IMR-90 (cell line): ENCODE measurements around the gene ASCL5. TPM values are rescaled to one million over a fixed set of nuclear protein-coding genes. Genes with fewer than 3 reads are reported as not detected.

Experiments
- ATAC-seq: fragments of 200-7000 bp; cut with Tn5 transposase; 2 replicates; pipeline ENCODE4 v1.9.1; 2020; ENCODE audit warnings: low read depth, mild to moderate bottlenecking, moderate library complexity
- BruUV-seq: library from RNA; stranded (reverse); fragments of 400-500 nt; replicated peaks from 2 replicates; lab custom pipeline; 2021; lab: Mats Ljungman, UMichigan
- CTCF ChIA-PET: fragments of 300-600 bp; formaldehyde crosslinking; extraction: SDS; loops from one replicate; lab custom pipeline; 2021; ENCODE audit warnings: antibody characterized with exemption; lab: Yijun Ruan, JAX
- POLR2A ChIA-PET: fragments of 300-600 bp; sonication (Branson Sonifier 250); formaldehyde crosslinking; loops from one replicate; lab custom pipeline; 2022; ENCODE audit warnings: antibody characterized with exemption; ENCODE audit not compliant: unreplicated experiment; lab: Charles Lee
- DNase-seq: peaks from one replicate; pipeline ENCODE4 v3.0.0; 2013
- H2AFZ ChIP-seq: replicated peaks from 2 replicates; pipeline ENCODE3; 2013; ENCODE audit warnings: low read length, mild to moderate bottlenecking; ENCODE audit not compliant: poor library complexity
- H2AK5ac ChIP-seq: 2 replicates; pipeline ENCODE4 v1.6.1; 2013; ENCODE audit warnings: low read depth, low read length, inconsistent platforms
- H2AK9ac ChIP-seq: replicated peaks from 2 replicates; pipeline ENCODE3; 2013; ENCODE audit warnings: mild to moderate bottlenecking, low read depth, low read length, moderate library complexity; ENCODE audit not compliant: poor library complexity
- H2BK120ac ChIP-seq: 2 replicates; pipeline ENCODE4 v1.6.1; 2013; ENCODE audit warnings: low read depth, low read length, inconsistent platforms
- H2BK15ac ChIP-seq: 3 replicates; pipeline ENCODE4 v1.6.1; 2013; ENCODE audit warnings: low read depth, low read length, inconsistent platforms
- H2BK20ac ChIP-seq: 2 replicates; pipeline ENCODE4 v1.6.1; 2013; ENCODE audit warnings: low read depth, mild to moderate bottlenecking, inconsistent platforms, low read length, moderate library complexity
- H2BK5ac ChIP-seq: 2 replicates; pipeline ENCODE4 v1.6.1; 2013; ENCODE audit warnings: mild to moderate bottlenecking, low read depth, low read length, inconsistent platforms; ENCODE audit not compliant: poor library complexity, severe bottlenecking
- H3K14ac ChIP-seq: replicated peaks from 2 replicates; pipeline ENCODE4 v1.6.1; 2013; ENCODE audit warnings: low read depth, low read length, inconsistent platforms
- H3K18ac ChIP-seq: 2 replicates; pipeline ENCODE4 v1.6.1; 2013; ENCODE audit warnings: low read depth, low read length, control low read depth
- H3K23ac ChIP-seq: 2 replicates; pipeline ENCODE4 v1.6.1; 2013; ENCODE audit warnings: low read depth, low read length, inconsistent platforms
- H3K27ac ChIP-seq: 2 replicates; pipeline ENCODE4 v1.5.1; 2013; ENCODE audit warnings: mild to moderate bottlenecking, control low read depth, low read length; ENCODE audit not compliant: insufficient read depth
- H3K27me3 ChIP-seq: 2 replicates; pipeline ENCODE4 v1.6.1; 2013; ENCODE audit warnings: low read length; ENCODE audit not compliant: control insufficient read depth, insufficient read depth
- H3K36me3 ChIP-seq: 2 replicates; pipeline ENCODE4 v1.6.1; 2013; ENCODE audit warnings: low read length, mixed read lengths; ENCODE audit not compliant: control insufficient read depth, insufficient read depth
- H3K4ac ChIP-seq: 2 replicates; pipeline ENCODE4 v1.6.1; 2013; ENCODE audit warnings: low read depth, low read length, inconsistent platforms
- H3K4me1 ChIP-seq: 2 replicates; pipeline ENCODE4 v1.6.1; 2013; ENCODE audit warnings: low read length, mixed read lengths; ENCODE audit not compliant: control insufficient read depth, insufficient read depth
- H3K4me2 ChIP-seq: 2 replicates; pipeline ENCODE4 v1.6.1; 2013; ENCODE audit warnings: low read depth, mild to moderate bottlenecking, control low read depth, low read length, moderate library complexity
- H3K4me3 ChIP-seq: 2 replicates; pipeline ENCODE4 v1.5.1; 2013; ENCODE audit warnings: low read depth, mild to moderate bottlenecking, control low read depth, low read length, moderate library complexity; ENCODE audit not compliant: insufficient read depth
- H3K56ac ChIP-seq: 2 replicates; pipeline ENCODE4 v1.6.1; 2013; ENCODE audit warnings: low read length, inconsistent platforms; ENCODE audit not compliant: insufficient read depth; ENCODE audit errors: extremely low read depth
- H3K79me1 ChIP-seq, 2 experiments: 2 replicates each; pipeline ENCODE4 v1.6.1; 2013; ENCODE audit warnings: low read length in 2 of 2, inconsistent platforms in 1 of 2, low read depth in 1 of 2
- H3K9ac ChIP-seq: 2 replicates; pipeline ENCODE4 v1.6.1; 2013; ENCODE audit warnings: low read depth, low read length, control low read depth
- H3K9me1 ChIP-seq: 2 replicates; pipeline ENCODE4 v1.6.1; 2013; ENCODE audit warnings: low read length, inconsistent platforms; ENCODE audit not compliant: insufficient read depth
- H3K9me3 ChIP-seq: 2 replicates; pipeline ENCODE4 v1.6.1; 2013; ENCODE audit warnings: low read length; ENCODE audit not compliant: control insufficient read depth, insufficient read depth
- H4K20me1 ChIP-seq: 2 replicates; pipeline ENCODE4 v1.6.1; 2013; ENCODE audit warnings: low read length, inconsistent platforms; ENCODE audit not compliant: insufficient read depth
- H4K5ac ChIP-seq: 2 replicates; pipeline ENCODE4 v1.6.1; 2013; ENCODE audit warnings: mild to moderate bottlenecking, low read depth, low read length, control low read depth
- H4K8ac ChIP-seq, 2 experiments: 2 replicates each; pipeline ENCODE4 v1.6.1; 2013; ENCODE audit warnings: low read depth in 2 of 2, low read length in 2 of 2, control low read depth in 1 of 2, inconsistent platforms in 1 of 2
- H4K91ac ChIP-seq: 2 replicates; pipeline ENCODE4 v1.6.1; 2013; ENCODE audit warnings: low read depth, low read length, inconsistent platforms; ENCODE audit not compliant: insufficient read depth
- CEBPB ChIP-seq: IDR thresholded peaks from 2 replicates; pipeline ENCODE4 v1.6.1; 2012; ENCODE audit warnings: low read depth, low read length, improper control_type of control experiment
- MAFK ChIP-seq: IDR thresholded peaks from 2 replicates; pipeline ENCODE4 v1.6.1; 2012; ENCODE audit warnings: low read depth, low read length, improper control_type of control experiment
- POLR2A ChIP-seq: IDR thresholded peaks from 2 replicates; pipeline ENCODE4 v1.6.1; 2012; ENCODE audit warnings: mild to moderate bottlenecking, low read depth, low read length
- SMC3 ChIP-seq: fragments of 150-350 bp; IDR thresholded peaks from 2 replicates; pipeline ENCODE4 v1.6.1; 2016; ENCODE audit warnings: low read depth, mild to moderate bottlenecking, antibody characterized with exemption, low read length, moderate library complexity
- WGBS, 2 experiments: methylation state at CpG; one replicate each; pipeline versions ENCODE4 v1.1.5 to v1.1.7; 2013; ENCODE audit warnings: missing lambda C conversion rate in 2 of 2; ENCODE audit not compliant: insufficient read length in 1 of 2; ENCODE audit errors: extremely low coverage in 2 of 2; 5-methylcytosine and 5-hydroxymethylcytosine counted together
- dilution Hi-C: fragments of 300-500 bp; cut with HindIII; formaldehyde crosslinking; loops from one replicate; pipeline ENCODE4 v1.14.3; 2018; ENCODE audit warnings: low sequenced_read_pairs; ENCODE audit not compliant: unreplicated experiment
- in situ Hi-C: fragments of 300-500 bp; cut with MboI; formaldehyde crosslinking; loops from 3 replicates; pipeline ENCODE4 v1.14.3; 2019; ENCODE audit warnings: low sequenced_read_pairs, inconsistent platforms, mixed read lengths
- intact Hi-C: fragments of 100-400 bp; cut with micrococcal nuclease; formaldehyde crosslinking; loops from 2 replicates; pipeline ENCODE4 v1.10.0; 2022
- polyA plus RNA-seq, 3 experiments: library from polyadenylated mRNA; depleted of rRNA; stranded (reverse); fragments of >200 nt; gene quantifications; 2 replicates each; pipeline ENCODE4 v1.2.3, GENCODE V29; 2012; ENCODE audit warnings: low replicate concordance in 1 of 3
- total RNA-seq: library from RNA; depleted of rRNA; stranded (reverse); fragments of >200 nt; gene quantifications from 2 replicates; pipeline ENCODE4 v1.2.3, GENCODE V29; 2012
- TF ChIP-seq, protein P1 (sequence below): conservative IDR thresholded peaks from 2 replicates; pipeline ENCODE4 v1.5.1; 2012; ENCODE audit warnings: mild to moderate bottlenecking, low read depth, low read length, improper control_type of control experiment
- TF ChIP-seq, protein P2 (sequence below): fragments of 150-350 bp; IDR thresholded peaks from 2 replicates; pipeline ENCODE4 v1.6.1; 2017; ENCODE audit warnings: mild to moderate bottlenecking, antibody characterized with exemption, low read length, low read depth

ASCL5 gene
- total and polyA plus RNA-seq, 2 of the 4 experiments (the other 2 are of a cell fraction): not detected

DNA sequence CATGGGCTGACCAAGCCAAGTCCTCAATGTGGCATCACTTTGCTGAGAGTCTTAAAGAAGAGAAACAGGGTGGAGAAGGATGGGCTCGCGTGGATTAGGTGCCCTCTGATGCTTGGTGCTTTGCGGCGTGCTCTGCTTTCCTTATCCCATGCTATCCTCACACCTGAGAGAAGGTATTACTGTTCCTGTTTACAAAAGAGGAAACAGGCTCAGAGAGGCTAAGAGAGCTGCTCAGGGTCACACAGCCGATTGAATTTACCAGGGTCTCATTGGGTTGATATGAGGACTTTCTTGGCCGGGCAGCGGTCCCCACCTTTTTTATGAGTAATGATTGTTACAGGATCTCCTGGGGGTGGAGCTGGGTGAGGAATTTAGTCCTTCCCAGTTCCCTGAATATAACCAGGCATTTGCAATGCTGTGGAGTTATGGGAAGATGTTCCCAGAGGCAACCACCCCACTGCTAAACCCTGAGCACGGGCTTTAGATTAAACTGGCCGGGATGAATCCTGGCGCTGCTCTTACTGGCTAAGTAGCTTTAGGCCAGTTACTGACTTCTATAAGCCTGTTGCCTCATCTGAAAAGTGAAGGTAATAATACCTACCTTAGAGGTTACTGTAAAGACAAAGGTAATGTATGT lies 4.5 kb downstream of the ASCL5 start:
- Histone ChIP-seq H3K79me1 (no peaks in the 10 kb centered on the region), H3K27me3 (peaks cover 65% of the 10 kb centered on the region), H3K9me1 (0 out of 2 replicates have a peak, but pooled peaks cover 2% of the 10 kb centered on the region), H3K36me3 (no peaks in the 10 kb centered on the region), H4K5ac (no peak overlapping the region), H3K4me3 (no peak overlapping the region), H3K4me1 (peaks cover 2% of the 10 kb centered on the region; the same call in 1 of the 2 replicates), H4K8ac (no peak overlapping the region), H3K9me3 (no peaks in the 10 kb centered on the region), H3K56ac (no peak overlapping the region), H4K20me1 (no peaks in the 10 kb centered on the region), H4K91ac (no peak overlapping the region), H2AK5ac (no peak overlapping the region), H3K23ac (no peak overlapping the region), H3K4me2 (no peak overlapping the region), H2BK120ac (no peak overlapping the region), H3K9ac (no peak overlapping the region), H3K18ac (no peak overlapping the region), H3K14ac (no peak overlapping the region), H2AFZ (no peak overlapping the region), H2BK20ac (no peak overlapping the region), H3K27ac (no peak overlapping the region), H2BK5ac (no peak overlapping the region), H2AK9ac (no peak overlapping the region), H2BK15ac (no peak overlapping the region), H3K4ac (no peak overlapping the region)
- POLR2A ChIA-PET: no interaction called here
- TF ChIP-seq CEBPB: no peak
- TF ChIP-seq, protein P1, sequence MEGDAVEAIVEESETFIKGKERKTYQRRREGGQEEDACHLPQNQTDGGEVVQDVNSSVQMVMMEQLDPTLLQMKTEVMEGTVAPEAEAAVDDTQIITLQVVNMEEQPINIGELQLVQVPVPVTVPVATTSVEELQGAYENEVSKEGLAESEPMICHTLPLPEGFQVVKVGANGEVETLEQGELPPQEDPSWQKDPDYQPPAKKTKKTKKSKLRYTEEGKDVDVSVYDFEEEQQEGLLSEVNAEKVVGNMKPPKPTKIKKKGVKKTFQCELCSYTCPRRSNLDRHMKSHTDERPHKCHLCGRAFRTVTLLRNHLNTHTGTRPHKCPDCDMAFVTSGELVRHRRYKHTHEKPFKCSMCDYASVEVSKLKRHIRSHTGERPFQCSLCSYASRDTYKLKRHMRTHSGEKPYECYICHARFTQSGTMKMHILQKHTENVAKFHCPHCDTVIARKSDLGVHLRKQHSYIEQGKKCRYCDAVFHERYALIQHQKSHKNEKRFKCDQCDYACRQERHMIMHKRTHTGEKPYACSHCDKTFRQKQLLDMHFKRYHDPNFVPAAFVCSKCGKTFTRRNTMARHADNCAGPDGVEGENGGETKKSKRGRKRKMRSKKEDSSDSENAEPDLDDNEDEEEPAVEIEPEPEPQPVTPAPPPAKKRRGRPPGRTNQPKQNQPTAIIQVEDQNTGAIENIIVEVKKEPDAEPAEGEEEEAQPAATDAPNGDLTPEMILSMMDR: no peak
- TF ChIP-seq, protein P2, sequence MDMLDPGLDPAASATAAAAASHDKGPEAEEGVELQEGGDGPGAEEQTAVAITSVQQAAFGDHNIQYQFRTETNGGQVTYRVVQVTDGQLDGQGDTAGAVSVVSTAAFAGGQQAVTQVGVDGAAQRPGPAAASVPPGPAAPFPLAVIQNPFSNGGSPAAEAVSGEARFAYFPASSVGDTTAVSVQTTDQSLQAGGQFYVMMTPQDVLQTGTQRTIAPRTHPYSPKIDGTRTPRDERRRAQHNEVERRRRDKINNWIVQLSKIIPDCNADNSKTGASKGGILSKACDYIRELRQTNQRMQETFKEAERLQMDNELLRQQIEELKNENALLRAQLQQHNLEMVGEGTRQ: no peak
- no peak for TF ChIP-seq MAFK
- no peak for TF ChIP-seq SMC3
- TF ChIP-seq POLR2A: no peak
- no peak for ATAC-seq
- CTCF ChIA-PET: no interaction called here
- dilution Hi-C loops (no loop called here), in situ Hi-C loops (no loop called here), intact Hi-C loops (no loop called here)
- BruUV-seq: no TSS peak
- no peak for DNase-seq
- no CpG with 5 or more reads among the region's 10 CpGs for WGBS, 2 experiments
